ENCODE measurements around the gene ANKK1.

DNA sequence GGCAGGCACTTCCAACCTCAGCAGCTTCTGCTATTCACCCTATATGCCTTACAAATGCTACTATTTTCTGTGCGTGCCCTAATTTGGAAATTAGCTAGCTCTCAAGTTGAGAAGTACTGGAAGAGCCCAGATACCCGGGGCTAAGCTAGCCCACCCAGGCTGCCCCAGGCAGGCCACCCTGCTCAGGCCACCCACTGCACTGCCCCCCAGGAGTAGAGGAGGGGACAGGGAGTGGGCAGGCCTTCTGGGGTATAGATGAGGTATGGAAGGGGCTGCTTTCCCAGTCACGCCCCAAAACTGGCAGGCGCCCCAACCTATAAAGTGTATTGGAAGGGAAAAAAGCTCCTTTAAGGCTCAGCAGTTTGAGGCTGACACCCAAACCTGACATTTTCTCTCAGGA is 44.2 kb downstream of the ANKK1 start:
- TF ChIP-seq PCBP2 (IDR thresholded peaks at IDR 0.05; ENCODE audit: low read depth, low read length, poor library complexity, severe bottlenecking) (no peak), CBX8 (IDR thresholded peaks at IDR 0.05; ENCODE audit: borderline replicate concordance, extremely low read depth, low read depth, low read length, poor library complexity, severe bottlenecking) (no peak), ZNF609 (CRISPR knock-in tag; IDR thresholded peaks at IDR 0.05; ENCODE audit: borderline replicate concordance) (no peak), ZBTB7A (IDR thresholded peaks at IDR 0.05; ENCODE audit: borderline replicate concordance, control insufficient read depth, low read depth, low read length) (no peak), EGR1 (conservative IDR thresholded peaks at IDR 0.05) (no peak), ZNF740 (CRISPR knock-in tag; IDR thresholded peaks at IDR 0.05) (no peak), ZNF740 (tag; IDR thresholded peaks at IDR 0.05) (no peak), FOXM1 (IDR thresholded peaks at IDR 0.05; ENCODE audit: low read depth) (no peak), FOXM1 (CRISPR knock-in tag; IDR thresholded peaks at IDR 0.05; ENCODE audit: low read depth) (no peak), EZH2 (IDR thresholded peaks at IDR 0.05; ENCODE audit: borderline replicate concordance, low read depth, low read length) (no peak), ZBTB8A (IDR thresholded peaks at IDR 0.05; ENCODE audit: partially characterized antibody) (no peak), ARHGAP35 (IDR thresholded peaks at IDR 0.05; ENCODE audit: partially characterized antibody) (no peak), GABPA (tag; conservative IDR thresholded peaks at IDR 0.05; ENCODE audit: low read depth) (no peak), EP300 (IDR thresholded peaks at IDR 0.05; ENCODE audit: low read length) (no peak)
- TF ChIP-seq, protein P1, sequence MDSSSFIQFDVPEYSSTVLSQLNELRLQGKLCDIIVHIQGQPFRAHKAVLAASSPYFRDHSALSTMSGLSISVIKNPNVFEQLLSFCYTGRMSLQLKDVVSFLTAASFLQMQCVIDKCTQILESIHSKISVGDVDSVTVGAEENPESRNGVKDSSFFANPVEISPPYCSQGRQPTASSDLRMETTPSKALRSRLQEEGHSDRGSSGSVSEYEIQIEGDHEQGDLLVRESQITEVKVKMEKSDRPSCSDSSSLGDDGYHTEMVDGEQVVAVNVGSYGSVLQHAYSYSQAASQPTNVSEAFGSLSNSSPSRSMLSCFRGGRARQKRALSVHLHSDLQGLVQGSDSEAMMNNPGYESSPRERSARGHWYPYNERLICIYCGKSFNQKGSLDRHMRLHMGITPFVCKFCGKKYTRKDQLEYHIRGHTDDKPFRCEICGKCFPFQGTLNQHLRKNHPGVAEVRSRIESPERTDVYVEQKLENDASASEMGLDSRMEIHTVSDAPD (CRISPR knock-in tag; IDR thresholded peaks at IDR 0.05), result no peak
- TF ChIP-seq, protein P2, sequence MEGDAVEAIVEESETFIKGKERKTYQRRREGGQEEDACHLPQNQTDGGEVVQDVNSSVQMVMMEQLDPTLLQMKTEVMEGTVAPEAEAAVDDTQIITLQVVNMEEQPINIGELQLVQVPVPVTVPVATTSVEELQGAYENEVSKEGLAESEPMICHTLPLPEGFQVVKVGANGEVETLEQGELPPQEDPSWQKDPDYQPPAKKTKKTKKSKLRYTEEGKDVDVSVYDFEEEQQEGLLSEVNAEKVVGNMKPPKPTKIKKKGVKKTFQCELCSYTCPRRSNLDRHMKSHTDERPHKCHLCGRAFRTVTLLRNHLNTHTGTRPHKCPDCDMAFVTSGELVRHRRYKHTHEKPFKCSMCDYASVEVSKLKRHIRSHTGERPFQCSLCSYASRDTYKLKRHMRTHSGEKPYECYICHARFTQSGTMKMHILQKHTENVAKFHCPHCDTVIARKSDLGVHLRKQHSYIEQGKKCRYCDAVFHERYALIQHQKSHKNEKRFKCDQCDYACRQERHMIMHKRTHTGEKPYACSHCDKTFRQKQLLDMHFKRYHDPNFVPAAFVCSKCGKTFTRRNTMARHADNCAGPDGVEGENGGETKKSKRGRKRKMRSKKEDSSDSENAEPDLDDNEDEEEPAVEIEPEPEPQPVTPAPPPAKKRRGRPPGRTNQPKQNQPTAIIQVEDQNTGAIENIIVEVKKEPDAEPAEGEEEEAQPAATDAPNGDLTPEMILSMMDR (IDR thresholded peaks at IDR 0.05 in 2 of 3, conservative IDR thresholded peaks at IDR 0.05 in 1 of 3; ENCODE audit: insufficient read depth in 2 of 3, low read depth in 1 of 3, low read length in 3 of 3), result no peak
